Progenitor cell of endocrine pancreas (in vitro differentiated cells): Measurements from ENCODE around the gene LDB1. TPM values are rescaled to one million over a fixed set of nuclear protein-coding genes. Genes with fewer than 3 reads are reported as not detected.

Source experiments
- DNase-seq: peaks from one replicate; pipeline ENCODE4 v3.0.0; 2021; ENCODE audit warnings: low spot score; ENCODE audit not compliant: unreplicated experiment
- H3K27ac Mint-ChIP-seq: 2 replicates; pipeline ENCODE4 v1.8.0; 2021; ENCODE audit warnings: mild to moderate bottlenecking, moderate library complexity, mixed read lengths
- H3K27me3 Mint-ChIP-seq: 2 replicates; pipeline ENCODE4 v1.8.0; 2021; ENCODE audit warnings: mixed read lengths
- H3K36me3 Mint-ChIP-seq: 2 replicates; pipeline ENCODE4 v1.8.0; 2022; ENCODE audit warnings: mixed read lengths; ENCODE audit not compliant: insufficient read depth
- H3K4me1 Mint-ChIP-seq: 2 replicates; pipeline ENCODE4 v1.8.0; 2021; ENCODE audit warnings: low read depth, mixed read lengths
- H3K4me3 Mint-ChIP-seq: 2 replicates; pipeline ENCODE4 v1.8.0; 2021; ENCODE audit warnings: low read depth, mild to moderate bottlenecking, moderate library complexity, mixed read lengths
- H3K9me3 Mint-ChIP-seq: 2 replicates; pipeline ENCODE4 v1.8.0; 2021; ENCODE audit warnings: low read depth, mixed read lengths
- CTCF ChIP-seq: fragments of 200-600 bp; sonication (generic); IDR thresholded peaks from one replicate; pipeline ENCODE4 v1.5.0; 2021; ENCODE audit warnings: antibody characterized with exemption, mild to moderate bottlenecking; ENCODE audit not compliant: unreplicated experiment
- total RNA-seq: library from RNA; stranded (reverse); gene quantifications from 2 replicates; pipeline ENCODE4 v1.2.1, GENCODE V29; 2021

The LDB1 gene
- total RNA-seq, 1 donor from 2014 or later: 107 TPM

DNA sequence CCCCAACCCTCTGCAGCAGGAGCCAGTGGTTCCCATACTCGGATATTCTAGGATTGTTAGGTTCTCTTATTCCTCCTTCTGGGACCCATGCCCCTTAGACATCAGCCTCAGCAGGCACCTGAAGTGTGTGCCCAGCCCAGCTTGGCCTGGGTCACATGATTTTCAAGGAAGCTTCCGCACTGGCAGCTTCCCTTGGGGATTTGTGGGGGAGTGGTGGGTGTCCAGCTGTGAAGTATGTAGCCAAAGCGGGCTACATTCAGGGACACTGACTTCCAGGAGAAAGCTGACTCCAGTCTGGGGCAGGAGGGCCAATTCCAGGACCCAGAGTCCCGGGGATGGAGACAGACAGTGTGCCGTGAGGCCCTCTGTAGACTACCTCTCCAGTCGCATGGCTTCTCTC, 1.3 kb downstream of the LDB1 start:
- no peaks in the 10 kb centered on the region for H3K9me3 Mint-ChIP-seq
- H3K4me3 Mint-ChIP-seq: peak overlapping the region; percentile 49
- peaks cover 33% of the 10 kb centered on the region for H3K4me1 Mint-ChIP-seq
- TF ChIP-seq CTCF: no peak
- peaks cover 4% of the 10 kb centered on the region for H3K27me3 Mint-ChIP-seq
- no peaks in the 10 kb centered on the region for H3K36me3 Mint-ChIP-seq
- no peak for DNase-seq
- H3K27ac Mint-ChIP-seq: peak overlapping the region; percentile 41

DNA sequence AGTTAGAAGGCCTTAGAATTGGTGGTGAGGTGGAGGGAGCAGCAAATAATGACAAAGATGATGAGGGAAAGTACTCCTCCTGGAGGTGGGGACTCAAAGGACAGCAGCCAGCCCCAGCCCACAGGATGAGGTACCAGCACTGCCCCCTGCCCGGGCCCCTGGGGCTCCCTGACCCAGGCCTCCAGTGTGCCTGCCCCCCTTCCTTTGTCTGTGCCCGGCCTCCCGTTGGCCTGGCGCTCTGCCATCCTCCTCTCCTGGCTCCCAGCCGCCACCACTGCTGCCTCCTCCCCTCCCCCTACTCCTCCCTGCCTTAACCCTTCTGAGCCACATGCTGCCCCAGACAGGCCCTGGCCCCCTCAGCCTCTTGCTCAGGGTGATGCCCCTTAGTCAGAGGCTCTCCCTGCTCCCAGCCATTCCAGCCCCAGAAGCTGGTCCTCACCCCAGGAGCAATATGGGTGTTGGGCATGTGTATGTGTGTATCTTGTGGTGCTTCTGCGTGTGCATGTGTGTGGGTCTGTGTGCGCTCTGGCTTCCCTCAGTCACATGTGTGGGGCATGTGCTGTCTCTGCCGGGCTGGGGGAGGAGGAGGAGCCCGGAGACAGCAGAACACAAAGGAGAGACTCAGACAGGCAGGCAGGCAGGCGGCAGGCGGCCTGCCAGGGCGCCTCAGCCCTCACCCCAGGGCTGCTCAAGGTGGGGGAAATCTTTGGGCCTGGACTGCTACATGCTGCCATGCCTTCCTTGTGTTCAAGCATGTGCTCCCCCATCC, 2.6 kb downstream of the LDB1 start:
- TF ChIP-seq CTCF: no peak
- Mint-ChIP-seq H3K27me3 (no peaks in the 10 kb centered on the region), H3K4me3 (peak overlapping the region; percentile 49), H3K36me3 (no peaks in the 10 kb centered on the region), H3K4me1 (peaks cover 46% of the 10 kb centered on the region), H3K27ac (peak overlapping the region; percentile 85), H3K9me3 (no peaks in the 10 kb centered on the region)
- no peak for DNase-seq

DNA sequence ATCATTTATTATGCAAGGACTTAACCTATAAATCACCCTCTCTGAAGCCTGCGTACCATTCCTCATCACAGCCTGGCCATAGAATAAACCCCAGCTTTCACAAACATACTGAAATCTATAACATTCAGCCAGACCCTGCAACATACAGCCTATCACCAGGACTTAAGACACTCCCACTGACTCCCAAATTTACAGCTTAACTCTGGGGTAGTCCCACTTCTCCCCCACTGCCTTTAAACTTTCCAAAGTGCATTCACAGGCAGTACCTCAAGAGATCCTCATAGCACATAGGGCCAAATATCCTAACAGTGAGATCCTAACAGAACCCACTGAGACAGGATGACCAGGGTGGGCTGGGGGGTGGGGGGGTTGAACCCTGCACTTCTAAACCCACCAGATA, 3.5 kb downstream of the LDB1 start:
- H3K9me3 Mint-ChIP-seq: no peaks in the 10 kb centered on the region
- TF ChIP-seq CTCF: no peak
- H3K4me3 Mint-ChIP-seq: peak overlapping the region; percentile 90
- H3K27me3 Mint-ChIP-seq: no peaks in the 10 kb centered on the region
- no peaks in the 10 kb centered on the region for H3K36me3 Mint-ChIP-seq
- peaks cover 46% of the 10 kb centered on the region for H3K4me1 Mint-ChIP-seq
- peak overlapping the region; percentile 19 for H3K27ac Mint-ChIP-seq
- no peak for DNase-seq

DNA sequence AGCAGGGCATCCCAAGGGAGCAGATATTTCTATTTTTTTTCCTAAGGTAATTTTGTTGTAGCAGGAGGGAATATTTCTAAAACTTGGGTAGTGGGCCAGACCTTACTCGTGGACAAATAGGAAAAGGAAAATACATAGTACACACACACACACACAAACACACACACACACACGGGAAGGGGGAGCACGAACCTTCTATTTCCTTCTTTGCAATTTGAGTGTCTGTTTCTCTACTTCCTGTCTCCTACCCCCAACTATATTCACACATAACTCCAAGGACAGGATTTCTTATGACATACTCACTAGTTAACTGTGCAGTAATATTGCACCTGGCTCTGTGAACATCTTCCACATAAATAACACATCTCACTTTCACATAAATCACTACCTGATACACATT, 4.4 kb downstream of the LDB1 start:
- no peaks in the 10 kb centered on the region for H3K9me3 Mint-ChIP-seq
- no peaks in the 10 kb centered on the region for H3K27me3 Mint-ChIP-seq
- peaks cover 2% of the 10 kb centered on the region for H3K36me3 Mint-ChIP-seq
- peak overlapping the region; percentile 95 for H3K27ac Mint-ChIP-seq
- TF ChIP-seq CTCF: no peak
- no peak for DNase-seq
- peaks cover 43% of the 10 kb centered on the region for H3K4me1 Mint-ChIP-seq
- H3K4me3 Mint-ChIP-seq: peak overlapping the region; percentile 90

GRCh38 chr10:102114861-102115618, 5.1 kb downstream of the LDB1 start:
- no peak for TF ChIP-seq CTCF
- Mint-ChIP-seq H3K9me3 (no peaks in the 10 kb centered on the region), H3K27me3 (no peaks in the 10 kb centered on the region), H3K4me3 (peak overlapping the region; percentile 90), H3K27ac (peak overlapping the region; percentile 95), H3K4me1 (peaks cover 43% of the 10 kb centered on the region), H3K36me3 (peaks cover 6% of the 10 kb centered on the region)
- peak; percentile 70 for DNase-seq
